K562 (cell line): Measurements from ENCODE around the gene CLTC.

Source experiments
- CBX5 ChIP-seq: IDR thresholded peaks from 2 replicates; pipeline ENCODE4 v1.6.1; 2014; ENCODE audit warnings: low read depth, borderline replicate concordance
- ELF4 ChIP-seq: fragments of 450-650 bp; formaldehyde crosslinking; IDR thresholded peaks from 2 replicates; pipeline ENCODE4 v1.4.0; 2022; ENCODE audit warnings: missing genetic modification characterization
- FOXP1 ChIP-seq: sonication (generic); formaldehyde crosslinking; IDR thresholded peaks from 2 replicates; pipeline ENCODE4 v1.8.0; 2022; ENCODE audit warnings: mild to moderate bottlenecking, missing genetic modification reagents
- MGA ChIP-seq: fragments of 450-650 bp; IDR thresholded peaks from 2 replicates; pipeline ENCODE4 v1.6.1; 2016; ENCODE audit warnings: mild to moderate bottlenecking, moderate library complexity
- POLR2A ChIP-seq: fragments of 450-650 bp; conservative IDR thresholded peaks from 2 replicates; pipeline ENCODE4 v1.6.1; 2016
- RB1 ChIP-seq: fragments of 450-650 bp; IDR thresholded peaks from 2 replicates; pipeline ENCODE4 v1.6.1; 2017; ENCODE audit warnings: low read depth, mild to moderate bottlenecking
- ZEB2 ChIP-seq: fragments of 450-650 bp; IDR thresholded peaks from 2 replicates; pipeline ENCODE4 v1.6.1; 2016
- ZNF583 ChIP-seq: fragments of 250-450 bp; sonication (Bioruptor Pico); IDR thresholded peaks from 2 replicates; pipeline ENCODE4 v1.4.0; 2020

- TF ChIP-seq MGA: no peak
- TF ChIP-seq RB1: no peak
- TF ChIP-seq CBX5: no peak
- TF ChIP-seq FOXP1 (CRISPR knock-in tag): no peak
- TF ChIP-seq ZNF583: no peak
- no peak for TF ChIP-seq ELF4 (CRISPR knock-in tag)
- TF ChIP-seq ZEB2: no peak
- TF ChIP-seq POLR2A: no peak
Observed at GRCh38 chr17:59743842-59744241, 124.1 kb downstream of the CLTC start.
